ENCODE measurements around the gene MINDY4.

The MINDY4 gene

GRCh38 chr7:30751696-30752273 is 19.4 kb upstream of the MINDY4 start, which contains the start of gene INMT (continued):
- TF ChIP-seq MEIS1 (CRISPR knock-in tag; IDR thresholded peaks at IDR 0.05; ENCODE audit: borderline replicate concordance): no peak
- no peak for TF ChIP-seq ZNF302 (tag by site-specific recombination; IDR thresholded peaks at IDR 0.05; ENCODE audit: low read depth)
- no peak for TF ChIP-seq ZNF707 (tag by site-specific recombination; IDR thresholded peaks at IDR 0.05)
- no peak for TF ChIP-seq ZNF548 (tag by site-specific recombination; IDR thresholded peaks at IDR 0.05)
- TF ChIP-seq GLIS1 (tag by site-specific recombination; IDR thresholded peaks at IDR 0.05): no peak
- TF ChIP-seq ZBTB26 (tag by site-specific recombination; optimal IDR thresholded peaks at IDR 0.05): no peak
- TF ChIP-seq, protein P1, sequence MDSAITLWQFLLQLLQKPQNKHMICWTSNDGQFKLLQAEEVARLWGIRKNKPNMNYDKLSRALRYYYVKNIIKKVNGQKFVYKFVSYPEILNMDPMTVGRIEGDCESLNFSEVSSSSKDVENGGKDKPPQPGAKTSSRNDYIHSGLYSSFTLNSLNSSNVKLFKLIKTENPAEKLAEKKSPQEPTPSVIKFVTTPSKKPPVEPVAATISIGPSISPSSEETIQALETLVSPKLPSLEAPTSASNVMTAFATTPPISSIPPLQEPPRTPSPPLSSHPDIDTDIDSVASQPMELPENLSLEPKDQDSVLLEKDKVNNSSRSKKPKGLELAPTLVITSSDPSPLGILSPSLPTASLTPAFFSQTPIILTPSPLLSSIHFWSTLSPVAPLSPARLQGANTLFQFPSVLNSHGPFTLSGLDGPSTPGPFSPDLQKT (IDR thresholded peaks at IDR 0.05; ENCODE audit: borderline replicate concordance, low read depth, low read length): no peak
- no peak for TF ChIP-seq ZBTB6 (tag by site-specific recombination; IDR thresholded peaks at IDR 0.05)
- no peak for TF ChIP-seq ZSCAN4 (tag by site-specific recombination; IDR thresholded peaks at IDR 0.05)
- no peak for TF ChIP-seq ZSCAN16 (tag by site-specific recombination; IDR thresholded peaks at IDR 0.05)

DNA sequence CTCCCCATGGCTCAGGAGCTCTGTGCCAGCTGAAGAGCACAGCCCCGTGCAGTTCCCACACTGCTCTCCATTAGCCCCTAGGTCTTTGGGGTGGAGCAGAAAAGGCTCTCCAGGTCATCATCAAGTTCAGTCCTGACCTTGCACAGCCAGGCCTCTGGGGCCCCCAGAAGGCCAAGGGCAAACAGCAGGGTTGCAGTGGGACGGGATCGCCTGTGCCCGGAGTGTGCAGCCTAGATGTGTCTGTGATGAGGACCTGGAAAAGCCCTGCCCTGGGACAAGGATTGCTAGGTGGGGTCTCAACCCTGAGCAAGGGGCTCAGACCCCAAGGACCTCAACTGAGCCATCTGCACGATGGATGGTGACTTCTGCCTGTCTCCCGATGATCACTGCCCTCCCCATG is 18.7 kb upstream of the MINDY4 start:
- H3K4me3 ChIP-seq (ENCODE audit: low read depth, low read length): no peak overlapping the region
- POLR2A ChIA-PET: no interaction called here
- no peaks in the 10 kb centered on the region for H3K36me3 ChIP-seq (ENCODE audit: control insufficient read depth in 2 of 2, insufficient read depth in 1 of 2, low read length in 2 of 2)
- CTCF ChIA-PET: interaction anchor here (0.7 kb wide), 1 partner anchor 190 kb away, joined by 3 read pairs; no protein-coding TSS in a partner anchor
- H3K9me3 ChIP-seq (ENCODE audit: control insufficient read depth, insufficient read depth, low read depth, low read length): no peaks in the 10 kb centered on the region
- no peaks in the 10 kb centered on the region for H3K4me1 ChIP-seq (ENCODE audit: control insufficient read depth, insufficient read depth, low read length)
- no peak overlapping the region for H3K27ac ChIP-seq (ENCODE audit: extremely low read depth, low read depth, low read length)
- TF ChIP-seq ZBTB44 (tag by site-specific recombination; IDR thresholded peaks at IDR 0.05) (no peak), ZBTB49 (tag by site-specific recombination; IDR thresholded peaks at IDR 0.05; ENCODE audit: low read depth) (no peak), ZNF341 (tag by site-specific recombination; IDR thresholded peaks at IDR 0.05; ENCODE audit: low read depth) (no peak), ZNF664 (tag by site-specific recombination; IDR thresholded peaks at IDR 0.05) (no peak), ZBTB48 (tag by site-specific recombination; IDR thresholded peaks at IDR 0.05) (no peak), KLF9 (tag by site-specific recombination; IDR thresholded peaks at IDR 0.05; ENCODE audit: low read depth) (no peak), YY1 (tag by site-specific recombination; IDR thresholded peaks at IDR 0.05) (no peak), ZNF350 (tag by site-specific recombination; IDR thresholded peaks at IDR 0.05) (no peak)
- TF ChIP-seq, protein P2, sequence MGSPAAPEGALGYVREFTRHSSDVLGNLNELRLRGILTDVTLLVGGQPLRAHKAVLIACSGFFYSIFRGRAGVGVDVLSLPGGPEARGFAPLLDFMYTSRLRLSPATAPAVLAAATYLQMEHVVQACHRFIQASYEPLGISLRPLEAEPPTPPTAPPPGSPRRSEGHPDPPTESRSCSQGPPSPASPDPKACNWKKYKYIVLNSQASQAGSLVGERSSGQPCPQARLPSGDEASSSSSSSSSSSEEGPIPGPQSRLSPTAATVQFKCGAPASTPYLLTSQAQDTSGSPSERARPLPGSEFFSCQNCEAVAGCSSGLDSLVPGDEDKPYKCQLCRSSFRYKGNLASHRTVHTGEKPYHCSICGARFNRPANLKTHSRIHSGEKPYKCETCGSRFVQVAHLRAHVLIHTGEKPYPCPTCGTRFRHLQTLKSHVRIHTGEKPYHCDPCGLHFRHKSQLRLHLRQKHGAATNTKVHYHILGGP (tag by site-specific recombination; IDR thresholded peaks at IDR 0.05): no peak
- TF ChIP-seq, protein P3, sequence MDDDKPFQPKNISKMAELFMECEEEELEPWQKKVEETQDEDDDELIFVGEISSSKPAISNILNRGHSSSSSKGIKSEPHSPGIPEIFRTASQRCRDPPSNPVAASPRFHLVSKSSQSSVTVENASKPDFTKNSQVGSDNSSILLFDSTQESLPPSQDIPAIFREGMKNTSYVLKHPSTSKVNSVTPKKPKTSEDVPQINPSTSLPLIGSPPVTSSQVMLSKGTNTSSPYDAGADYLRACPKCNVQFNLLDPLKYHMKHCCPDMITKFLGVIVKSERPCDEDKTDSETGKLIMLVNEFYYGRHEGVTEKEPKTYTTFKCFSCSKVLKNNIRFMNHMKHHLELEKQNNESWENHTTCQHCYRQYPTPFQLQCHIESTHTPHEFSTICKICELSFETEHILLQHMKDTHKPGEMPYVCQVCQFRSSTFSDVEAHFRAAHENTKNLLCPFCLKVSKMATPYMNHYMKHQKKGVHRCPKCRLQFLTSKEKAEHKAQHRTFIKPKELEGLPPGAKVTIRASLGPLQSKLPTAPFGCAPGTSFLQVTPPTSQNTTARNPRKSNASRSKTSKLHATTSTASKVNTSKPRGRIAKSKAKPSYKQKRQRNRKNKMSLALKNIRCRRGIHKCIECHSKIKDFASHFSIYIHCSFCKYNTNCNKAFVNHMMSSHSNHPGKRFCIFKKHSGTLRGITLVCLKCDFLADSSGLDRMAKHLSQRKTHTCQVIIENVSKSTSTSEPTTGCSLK (tag by site-specific recombination; IDR thresholded peaks at IDR 0.05): no peak
- TF ChIP-seq, protein P4, sequence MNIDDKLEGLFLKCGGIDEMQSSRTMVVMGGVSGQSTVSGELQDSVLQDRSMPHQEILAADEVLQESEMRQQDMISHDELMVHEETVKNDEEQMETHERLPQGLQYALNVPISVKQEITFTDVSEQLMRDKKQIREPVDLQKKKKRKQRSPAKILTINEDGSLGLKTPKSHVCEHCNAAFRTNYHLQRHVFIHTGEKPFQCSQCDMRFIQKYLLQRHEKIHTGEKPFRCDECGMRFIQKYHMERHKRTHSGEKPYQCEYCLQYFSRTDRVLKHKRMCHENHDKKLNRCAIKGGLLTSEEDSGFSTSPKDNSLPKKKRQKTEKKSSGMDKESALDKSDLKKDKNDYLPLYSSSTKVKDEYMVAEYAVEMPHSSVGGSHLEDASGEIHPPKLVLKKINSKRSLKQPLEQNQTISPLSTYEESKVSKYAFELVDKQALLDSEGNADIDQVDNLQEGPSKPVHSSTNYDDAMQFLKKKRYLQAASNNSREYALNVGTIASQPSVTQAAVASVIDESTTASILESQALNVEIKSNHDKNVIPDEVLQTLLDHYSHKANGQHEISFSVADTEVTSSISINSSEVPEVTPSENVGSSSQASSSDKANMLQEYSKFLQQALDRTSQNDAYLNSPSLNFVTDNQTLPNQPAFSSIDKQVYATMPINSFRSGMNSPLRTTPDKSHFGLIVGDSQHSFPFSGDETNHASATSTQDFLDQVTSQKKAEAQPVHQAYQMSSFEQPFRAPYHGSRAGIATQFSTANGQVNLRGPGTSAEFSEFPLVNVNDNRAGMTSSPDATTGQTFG (tag by site-specific recombination; IDR thresholded peaks at IDR 0.05; ENCODE audit: borderline replicate concordance): no peak
